Adrenal gland (tissue), 12 donors: ENCODE measurements around the gene CCDC63. TPM values are rescaled to one million over a fixed set of nuclear protein-coding genes. Genes with fewer than 3 reads are reported as not detected.
"Not testable (repeated sequence)": the region's sequence is repeated elsewhere in the genome, so short reads cannot be mapped to it uniquely, and the experiment has no call there.

ENCODE experiments used
- DNase-seq, 7 donors: peaks; one replicate each; pipeline ENCODE4 v3.0.0-alpha.2; 2019 to 2020
- H3K27ac ChIP-seq, 5 donors: fragments of 200-600 bp; sonication (generic) in 4 of 5; 1 replicate in 3 of 5; 2 replicates in 2 of 5; pipeline versions ENCODE4 v1.5.1 to v1.8.0; 2016 to 2020; ENCODE audit warnings: mild to moderate bottlenecking in 1 of 5
- H3K27me3 ChIP-seq: fragments of 200-600 bp; 2 replicates; pipeline ENCODE4 v1.8.0; 2021
- H3K36me3 ChIP-seq, 2 donors: fragments of 200-600 bp; replicated peaks in 1 of 2; 1 replicate in 1 of 2; 2 replicates in 1 of 2; pipeline versions ENCODE4 v1.5.1 to v1.8.0; 2018 to 2022
- H3K4me1 ChIP-seq, 2 donors: fragments of 200-600 bp; replicated peaks in 1 of 2; 1 replicate in 1 of 2; 2 replicates in 1 of 2; pipeline versions ENCODE4 v1.5.1 to v1.8.0; 2018 to 2021
- H3K4me3 ChIP-seq, 4 donors: fragments of 200-600 bp; sonication (generic) in 3 of 4; one replicate each; pipeline ENCODE4 v1.5.1; 2016 to 2018
- H3K9me3 ChIP-seq, 3 donors: fragments of 200-600 bp; sonication (generic) in 1 of 3; replicated peaks in 1 of 3; 1 replicate in 2 of 3; 2 replicates in 1 of 3; pipeline versions ENCODE4 v1.5.1 to v1.8.0; 2016 to 2021
- CTCF ChIP-seq, 6 experiments: fragments of 450-650 bp in 4 of 6; fragments of 200-600 bp in 2 of 6; sonication (generic) in 1 of 6; IDR thresholded peaks; 1 replicate in 5 of 6; 2 replicates in 1 of 6; pipeline versions ENCODE4 v1.5.1 to v1.8.0; 2016 to 2021; ENCODE audit warnings: antibody characterized with exemption in 6 of 6, mild to moderate bottlenecking in 2 of 6, moderate library complexity in 1 of 6
- POLR2A ChIP-seq, 2 donors: fragments of 450-650 bp; IDR thresholded peaks; one replicate each; pipeline ENCODE4 v1.6.1; 2017; ENCODE audit warnings: antibody characterized with exemption in 2 of 2, mild to moderate bottlenecking in 2 of 2, moderate library complexity in 1 of 2
- WGBS, 4 donors: extraction: QIAGEN DNeasy Blood & Tissue Kit in 2 of 4; methylation state at CpG; one replicate each; pipeline versions ENCODE4 v1.1.5 to v1.1.7; 2013 to 2017; 5-methylcytosine and 5-hydroxymethylcytosine counted together
- intact Hi-C, 2 donors: fragments of 100-400 bp; cut with DNase I; formaldehyde crosslinking; loops; one replicate each; pipeline versions ENCODE4 v1.14.1 to v1.15.0; 2022 to 2023
- polyA plus RNA-seq, 3 donors: library from polyadenylated mRNA; stranded (reverse); fragments of 200-250 nt in 2 of 3; fragments of 350-450 nt in 1 of 3; fragmentation: Illumina TruSeq in 1 of 3; extraction: RNeasy Lipid Tissue Mini Kit (QIAGEN cat#74804) in 1 of 3; gene quantifications; one replicate each; pipeline ENCODE4 v1.2.3, GENCODE V29; 2013 to 2014
- total RNA-seq, 9 donors: library from RNA; depleted of rRNA in 4 of 9; stranded (reverse); fragments of >200 nt in 4 of 9; fragments of 120-200 nt in 1 of 9; fragmentation: NEBNext Ultra II Directional in 1 of 9; extraction: Animal tissue kit (Norgen Biotek cat#: 25700) in 1 of 9; gene quantifications; one replicate each; pipeline versions ENCODE4 v1.1.0 to v1.2.4, GENCODE V29; 2013 to 2023
- donor health status: healthy with polysubstance abuse.
- donor health status: Bipolar disorder and iron deficiency.
- donor health status: DM: yes; HTN: yes; CAD: no.
- donor health status: DM: no; HTN: no; CAD: no.
- donor health status: DM: no; HTN: no; CAD: no.
- donor health status: DM: yes; HTN: yes; CAD: no.

CCDC63 gene
- total and polyA plus RNA-seq, 12 donors: not detected

- WGBS, 4 donors: 76 to 85% (median 81%) methylated on average over 4 to 6 of the region's 6 CpGs
- TF ChIP-seq POLR2A (IDR thresholded peaks at IDR 0.05) (no peak), CTCF (IDR thresholded peaks at IDR 0.05) (no peak)
- H3K4me1 ChIP-seq: no peaks in the 10 kb centered on the region
- no peak overlapping the region for H3K4me3 ChIP-seq
- intact Hi-C loops: no loop called here
- no peaks in the 10 kb centered on the region for H3K36me3 ChIP-seq
- peak in 1 of 7 donors; percentile 13 for DNase-seq
- peaks cover 0 to 9% (median 0%) of the 10 kb centered on the region in 3 donors for H3K9me3 ChIP-seq
- peaks cover 11% of the 10 kb centered on the region for H3K27me3 ChIP-seq
- no peak overlapping the region for H3K27ac ChIP-seq
Measured at GRCh38 chr12:110941391-110941790, 94.6 kb downstream of the CCDC63 start.

GRCh38 chr12:110943373-110943772, 96.6 kb downstream of the CCDC63 start:
- Histone ChIP-seq H3K4me1 (no peaks in the 10 kb centered on the region), H3K27me3 (peaks cover 11% of the 10 kb centered on the region), H3K9me3 (peaks cover 0 to 12% (median 0%) of the 10 kb centered on the region in 3 donors), H3K36me3 (no peaks in the 10 kb centered on the region), H3K4me3 (no peak overlapping the region), H3K27ac (no peak overlapping the region)
- WGBS, 4 donors: 47 to 62% (median 58%) methylated on average over 2 of the region's 2 CpGs
- no peak for TF ChIP-seq CTCF (IDR thresholded peaks at IDR 0.05)
- TF ChIP-seq POLR2A (IDR thresholded peaks at IDR 0.05): no peak
- DNase-seq: no peak
- intact Hi-C loops: no loop called here

GRCh38 chr12:110948041-110948440, 101.3 kb downstream of the CCDC63 start:
- no peak for DNase-seq
- no peaks in the 10 kb centered on the region for H3K4me1 ChIP-seq
- intact Hi-C loops: no loop called here
- WGBS, 4 donors: 61 to 71% (median 65%) methylated on average over 2 of the region's 2 CpGs
- H3K27me3 ChIP-seq: no peaks in the 10 kb centered on the region
- peaks cover 0 to 12% (median 0%) of the 10 kb centered on the region in 3 donors for H3K9me3 ChIP-seq
- no peak overlapping the region for H3K4me3 ChIP-seq
- TF ChIP-seq CTCF (IDR thresholded peaks at IDR 0.05) (no peak), POLR2A (IDR thresholded peaks at IDR 0.05) (no peak)
- no peak overlapping the region for H3K27ac ChIP-seq
- H3K36me3 ChIP-seq: no peaks in the 10 kb centered on the region

GRCh38 chr12:110950466-110950865, 103.7 kb downstream of the CCDC63 start:
- H3K27ac ChIP-seq, H3K27me3 ChIP-seq, DNase-seq, intact Hi-C loops, H3K36me3 ChIP-seq, H3K4me1 ChIP-seq, H3K4me3 ChIP-seq: not testable (repeated sequence)
- peaks cover 0 to 12% (median 0%) of the 10 kb centered on the region in 3 donors for H3K9me3 ChIP-seq
- 81 to 95% (median 86%) methylated on average over 5 to 28 of the region's 31 CpGs for WGBS, 4 donors

- intact Hi-C loops, H3K36me3 ChIP-seq, H3K9me3 ChIP-seq, H3K27ac ChIP-seq, H3K27me3 ChIP-seq, DNase-seq, H3K4me1 ChIP-seq, H3K4me3 ChIP-seq: not testable (repeated sequence)
- WGBS, 4 donors: 95 to 100% (median 96%) methylated on average over 3 to 22 of the region's 31 CpGs; no CpG with 5 or more reads in 1 of the 4 donors
Measured at GRCh38 chr12:110950867-110951266, 104.1 kb downstream of the CCDC63 start.

Other genes starting within 250 kb of the CCDC63 start
- 10 to 100 TPM; 37.3 to 79.4 (median 48.7) TPM for gene TCTN1, start 232.9 kb upstream of the CCDC63 start, total RNA-seq
- 100 to 1,000 TPM in 2 of 3 donors, 10 to 100 TPM in 1; 69.3 to 174 (median 142) TPM for gene TCTN1, start 232.9 kb upstream of the CCDC63 start, polyA plus RNA-seq
- gene HVCN1, start 157.9 kb upstream of the CCDC63 start, total RNA-seq: 10 to 100 TPM in 6 of 9 donors, 1 to 10 TPM in 3; 6.5 to 71.0 (median 13.4) TPM
- gene HVCN1, start 157.9 kb upstream of the CCDC63 start, polyA plus RNA-seq: 10 to 100 TPM in 1 of 3 donors, 1 to 10 TPM in 2; 5.7 to 41.3 (median 6.5) TPM
- gene PPP1CC, start 104.1 kb upstream of the CCDC63 start, total RNA-seq: 100 to 1,000 TPM in 8 of 9 donors, 10 to 100 TPM in 1; 98.8 to 170 (median 141) TPM
- gene PPP1CC, start 104.1 kb upstream of the CCDC63 start, polyA plus RNA-seq: 100 to 1,000 TPM in 1 of 3 donors, 10 to 100 TPM in 2; 53.7 to 182 (median 58.0) TPM
- 1 to 10 TPM in 2 of 9 donors, under 1 TPM in 1, not detected in 6; 0.58 to 6.3 (median 2.0) TPM for gene MYL2, start 73.6 kb downstream of the CCDC63 start, total RNA-seq
- gene MYL2, start 73.6 kb downstream of the CCDC63 start, polyA plus RNA-seq: 1 to 10 TPM in 2 of 3 donors, not detected in 1; 3.2 to 6.5 TPM
- gene CUX2, start 187.2 kb downstream of the CCDC63 start, total RNA-seq: under 1 TPM in 5 of 9 donors, not detected in 4; under 0.01 to 0.17 (median 0.11) TPM
- under 1 TPM; under 0.01 to 0.03 (median 0.02) TPM for gene CUX2, start 187.2 kb downstream of the CCDC63 start, polyA plus RNA-seq